ENCODE measurements around the gene TRIM17.

The TRIM17 gene

GRCh38 chr1:228410015-228410414 is 6.6 kb downstream of the TRIM17 start:
- H3K27me3 ChIP-seq (replicated peaks) = no peaks in the 10 kb centered on the region
- no peak for DNase-seq
- no peak overlapping the region for H3K27ac ChIP-seq
- no peaks in the 10 kb centered on the region for H3K36me3 ChIP-seq (replicated peaks)
- no peak for TF ChIP-seq CTCF (IDR thresholded peaks at IDR 0.05; ENCODE audit: low read depth, low read length, missing control alignments)
- in situ Hi-C loops (cut with HindIII; ENCODE audit: low pct_ligation_motif_present, low sequenced_read_pairs) = no loop called here
- H3K4me3 ChIP-seq (ENCODE audit: low read depth, low read length) = no peak overlapping the region

- DNase-seq = no peak
- Histone ChIP-seq H3K27me3 (replicated peaks) (no peaks in the 10 kb centered on the region), H3K27ac (no peak overlapping the region), H3K36me3 (replicated peaks) (no peaks in the 10 kb centered on the region), H3K4me3 (ENCODE audit: low read depth, low read length) (no peak overlapping the region)
- in situ Hi-C loops (cut with HindIII; ENCODE audit: low pct_ligation_motif_present, low sequenced_read_pairs) = no loop called here
- TF ChIP-seq CTCF (IDR thresholded peaks at IDR 0.05; ENCODE audit: low read depth, low read length, missing control alignments) = no peak
Observed at GRCh38 chr1:228408869-228409805, 7.5 kb downstream of the TRIM17 start.

- no peak for DNase-seq
- in situ Hi-C loops (cut with HindIII; ENCODE audit: low pct_ligation_motif_present, low sequenced_read_pairs) = no loop called here
- no peak for TF ChIP-seq CTCF (IDR thresholded peaks at IDR 0.05; ENCODE audit: low read depth, low read length, missing control alignments)
- H3K27ac ChIP-seq = no peak overlapping the region
- H3K27me3 ChIP-seq (replicated peaks) = no peaks in the 10 kb centered on the region
- no peak overlapping the region for H3K4me3 ChIP-seq (ENCODE audit: low read depth, low read length)
- H3K36me3 ChIP-seq (replicated peaks) = peaks cover 3% of the 10 kb centered on the region
Observed at GRCh38 chr1:228408041-228408868, 8.4 kb downstream of the TRIM17 start.

DNA sequence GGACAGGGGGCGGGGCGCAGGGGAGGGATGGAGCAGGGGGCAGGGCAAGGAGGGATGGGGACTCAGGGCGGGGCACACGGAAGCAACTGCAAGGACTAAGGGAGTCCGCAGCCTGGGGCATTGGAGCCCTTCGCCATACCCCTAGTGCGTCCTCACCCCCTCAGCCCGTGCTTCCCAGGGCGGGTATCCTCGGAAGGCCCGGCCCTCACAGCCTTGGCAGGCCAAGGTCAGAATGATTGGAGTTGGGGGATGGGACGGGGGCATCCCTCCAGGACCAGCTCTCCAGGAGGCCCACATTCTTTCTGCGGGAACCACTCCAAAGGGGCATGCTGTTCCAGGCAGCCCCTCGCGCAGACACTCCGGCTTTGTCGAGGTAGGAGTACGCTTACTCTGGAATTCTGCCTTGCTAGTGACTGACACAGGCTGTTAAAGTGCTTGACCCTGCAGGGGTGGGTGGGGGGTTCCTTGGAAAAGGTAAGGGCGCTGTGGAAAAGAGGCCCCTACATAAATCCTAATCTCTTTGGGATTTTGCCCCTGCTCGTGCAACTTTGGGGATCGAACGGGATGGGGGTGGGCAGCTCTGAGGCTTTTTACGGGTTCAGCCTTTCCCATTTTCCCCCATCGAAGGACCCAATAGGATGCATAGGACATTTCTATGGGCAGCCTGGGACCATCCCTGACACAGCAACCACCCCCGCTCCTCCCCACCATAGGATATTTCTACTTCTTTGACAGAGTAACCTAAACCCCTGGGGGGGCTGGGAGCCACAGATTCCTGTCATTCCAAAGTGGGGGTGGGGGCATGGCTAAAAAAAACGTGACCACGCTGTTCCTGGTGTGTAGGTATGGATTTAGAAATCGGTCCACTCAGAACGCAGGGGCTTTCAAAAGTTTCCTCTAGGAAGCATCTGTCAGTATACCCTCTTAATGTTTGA is 9.3 kb downstream of the TRIM17 start:
- in situ Hi-C loops (cut with HindIII; ENCODE audit: low pct_ligation_motif_present, low sequenced_read_pairs) = no loop called here
- DNase-seq = no peak
- H3K27ac ChIP-seq = no peak overlapping the region

More for the DNA sequence above, 9.3 kb downstream of the TRIM17 start:
- H3K4me3 ChIP-seq (ENCODE audit: low read depth, low read length) = peak overlapping the region; percentile 93
- H3K27me3 ChIP-seq (replicated peaks) = no peaks in the 10 kb centered on the region
- H3K36me3 ChIP-seq (replicated peaks) = peaks cover 3% of the 10 kb centered on the region
- TF ChIP-seq CTCF (IDR thresholded peaks at IDR 0.05; ENCODE audit: low read depth, low read length, missing control alignments) = no peak
